22Rv1 (cell line): Measurements from ENCODE around the gene CAPS2.

Experiments used
- CTCF ChIP-seq: fragments of 450-650 bp; IDR thresholded peaks from 2 replicates; pipeline ENCODE4 v1.5.1; 2017; ENCODE audit warnings: mild to moderate bottlenecking
- ZFX ChIP-seq: fragments of 450-650 bp; IDR thresholded peaks from 2 replicates; pipeline ENCODE4 v1.6.1; 2017; ENCODE audit warnings: antibody characterized with exemption, borderline replicate concordance

GRCh38 chr12:75311369-75311768 is 18.8 kb downstream of the CAPS2 start:
- TF ChIP-seq CTCF (no peak), ZFX (no peak)
